ENCODE measurements around the gene TRAPPC3. TPM values are rescaled to one million over a fixed set of nuclear protein-coding genes. Genes with fewer than 3 reads are reported as not detected.

Gene TRAPPC3
- total RNA-seq, 4 donors from 2014 or later, result 54.6 to 165 (median 105) TPM

DNA sequence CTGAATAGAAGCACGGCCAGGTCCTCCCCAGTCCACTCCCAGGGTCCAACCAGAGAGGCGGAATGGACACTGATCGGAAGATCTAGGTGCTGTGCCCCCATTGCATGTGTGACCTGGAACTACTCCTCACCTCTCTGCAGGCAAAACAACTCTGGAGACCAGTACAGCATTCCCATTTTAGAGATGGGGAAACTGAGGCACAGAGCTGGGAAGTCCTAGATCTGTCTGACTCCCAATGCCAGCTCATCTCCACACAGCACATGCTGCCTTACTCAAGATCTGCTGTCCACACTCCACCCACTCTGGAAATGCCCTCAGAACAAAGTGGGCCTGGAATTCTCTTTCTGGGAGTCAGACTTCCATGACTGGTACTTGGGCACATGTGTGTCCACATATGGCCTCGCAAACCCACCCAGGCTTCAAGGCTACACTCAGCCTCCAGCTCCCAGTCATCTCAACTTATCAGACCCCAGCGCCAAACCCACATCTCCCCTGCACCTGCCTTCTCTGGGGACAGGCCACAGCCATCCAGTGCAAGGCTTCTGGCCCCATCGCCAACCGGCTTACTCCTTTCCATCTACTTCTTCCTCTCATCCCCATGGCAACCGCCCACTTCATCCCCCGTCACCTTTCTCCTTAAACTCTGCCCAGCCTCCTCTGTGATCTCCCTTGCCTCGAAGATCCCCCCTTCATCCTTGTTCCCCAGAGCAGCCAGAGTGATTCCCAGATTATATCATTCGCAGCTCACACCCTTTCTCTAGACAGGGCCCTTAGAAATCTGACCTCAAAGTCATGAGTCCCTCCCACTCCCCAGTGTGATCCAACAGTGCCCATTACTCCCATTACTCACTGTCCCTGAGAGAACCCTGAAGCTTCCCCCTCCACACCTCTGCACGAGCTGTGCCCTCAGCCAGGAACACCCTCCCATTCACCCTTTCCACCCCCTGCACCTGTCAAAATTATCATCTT lies 26.9 kb downstream of the TRAPPC3 start:
- intact Hi-C loops (cut with DNase I; ENCODE audit: low total_unique reads), result no loop called here
- Histone ChIP-seq H3K27me3 (peaks cover 20% of the 10 kb centered on the region), H3K36me3 (no peaks in the 10 kb centered on the region), H3K4me1 (peaks cover 0 to 11% (median 8%) of the 10 kb centered on the region in 4 donors), H3K9me3 (no peaks in the 10 kb centered on the region), H3K27ac (no peak overlapping the region), H3K4me3 (no peak overlapping the region)
- TF ChIP-seq EP300 (IDR thresholded peaks at IDR 0.05; ENCODE audit: low read depth) (no peak), POLR2AphosphoS5 (IDR thresholded peaks at IDR 0.05) (no peak), POLR2A (IDR thresholded peaks at IDR 0.05) (no peak)
- TF ChIP-seq, protein P1, sequence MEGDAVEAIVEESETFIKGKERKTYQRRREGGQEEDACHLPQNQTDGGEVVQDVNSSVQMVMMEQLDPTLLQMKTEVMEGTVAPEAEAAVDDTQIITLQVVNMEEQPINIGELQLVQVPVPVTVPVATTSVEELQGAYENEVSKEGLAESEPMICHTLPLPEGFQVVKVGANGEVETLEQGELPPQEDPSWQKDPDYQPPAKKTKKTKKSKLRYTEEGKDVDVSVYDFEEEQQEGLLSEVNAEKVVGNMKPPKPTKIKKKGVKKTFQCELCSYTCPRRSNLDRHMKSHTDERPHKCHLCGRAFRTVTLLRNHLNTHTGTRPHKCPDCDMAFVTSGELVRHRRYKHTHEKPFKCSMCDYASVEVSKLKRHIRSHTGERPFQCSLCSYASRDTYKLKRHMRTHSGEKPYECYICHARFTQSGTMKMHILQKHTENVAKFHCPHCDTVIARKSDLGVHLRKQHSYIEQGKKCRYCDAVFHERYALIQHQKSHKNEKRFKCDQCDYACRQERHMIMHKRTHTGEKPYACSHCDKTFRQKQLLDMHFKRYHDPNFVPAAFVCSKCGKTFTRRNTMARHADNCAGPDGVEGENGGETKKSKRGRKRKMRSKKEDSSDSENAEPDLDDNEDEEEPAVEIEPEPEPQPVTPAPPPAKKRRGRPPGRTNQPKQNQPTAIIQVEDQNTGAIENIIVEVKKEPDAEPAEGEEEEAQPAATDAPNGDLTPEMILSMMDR (IDR thresholded peaks at IDR 0.05), result no peak
- WGBS, 2 donors (ENCODE audit: low coverage in 1 of 2), result 83 to 93% methylated on average over 6 to 12 of the region's 12 CpGs
- no peak for DNase-seq
- in situ Hi-C loops (cut with MboI; ENCODE audit: low pct_ligation_motif_present in 1 of 4, low pct_unique_long_range_greater_than_20kb in 1 of 4, low sequenced_read_pairs in 3 of 4), result loop anchor here in 2 of 4 donors (25.0 kb wide), 2 partner anchors 165 to 290 kb away; no protein-coding TSS in a partner anchor

DNA sequence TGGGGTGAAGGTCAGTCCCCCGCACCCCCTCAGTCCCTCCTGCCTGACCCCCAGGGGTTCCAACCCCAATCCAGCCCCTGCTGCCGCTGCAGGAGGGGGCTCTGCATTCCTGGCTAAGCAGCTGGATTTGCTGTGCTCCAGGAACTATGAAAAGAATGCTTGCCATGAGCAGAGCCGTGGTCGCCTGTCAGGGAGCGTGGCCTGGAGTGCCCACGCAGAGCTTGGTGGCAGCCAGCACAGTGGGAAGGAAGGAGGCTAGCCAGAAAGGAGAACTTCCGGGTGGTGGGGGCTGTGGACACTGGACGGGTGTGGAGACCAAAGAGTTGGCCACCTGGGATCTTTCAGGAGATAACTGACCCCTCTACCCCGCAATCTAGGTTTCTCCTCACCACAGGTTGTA lies 29.8 kb downstream of the TRAPPC3 start:
- DNase-seq, result no peak
- intact Hi-C loops (cut with DNase I; ENCODE audit: low total_unique reads), result no loop called here
- Histone ChIP-seq H3K9me3 (no peaks in the 10 kb centered on the region), H3K27me3 (peaks cover 7% of the 10 kb centered on the region), H3K4me3 (no peak overlapping the region), H3K36me3 (no peaks in the 10 kb centered on the region), H3K27ac (peak overlapping the region in 1 of 4 donors; percentile 21), H3K4me1 (peaks cover 0 to 13% (median 3%) of the 10 kb centered on the region in 4 donors)
- 76% methylated on average over 9 of the region's 9 CpGs; no CpG with 5 or more reads in 1 of the 2 donors for WGBS, 2 donors (ENCODE audit: low coverage in 1 of 2)
- TF ChIP-seq POLR2AphosphoS5 (IDR thresholded peaks at IDR 0.05) (no peak), EP300 (IDR thresholded peaks at IDR 0.05; ENCODE audit: low read depth) (no peak), POLR2A (IDR thresholded peaks at IDR 0.05) (no peak)
- TF ChIP-seq, protein P1 (IDR thresholded peaks at IDR 0.05), result no peak
- in situ Hi-C loops (cut with MboI; ENCODE audit: low pct_ligation_motif_present in 1 of 4, low pct_unique_long_range_greater_than_20kb in 1 of 4, low sequenced_read_pairs in 3 of 4), result loop anchor here in 2 of 4 donors (25.0 kb wide), 2 partner anchors 168 to 293 kb away; no protein-coding TSS in a partner anchor

DNA sequence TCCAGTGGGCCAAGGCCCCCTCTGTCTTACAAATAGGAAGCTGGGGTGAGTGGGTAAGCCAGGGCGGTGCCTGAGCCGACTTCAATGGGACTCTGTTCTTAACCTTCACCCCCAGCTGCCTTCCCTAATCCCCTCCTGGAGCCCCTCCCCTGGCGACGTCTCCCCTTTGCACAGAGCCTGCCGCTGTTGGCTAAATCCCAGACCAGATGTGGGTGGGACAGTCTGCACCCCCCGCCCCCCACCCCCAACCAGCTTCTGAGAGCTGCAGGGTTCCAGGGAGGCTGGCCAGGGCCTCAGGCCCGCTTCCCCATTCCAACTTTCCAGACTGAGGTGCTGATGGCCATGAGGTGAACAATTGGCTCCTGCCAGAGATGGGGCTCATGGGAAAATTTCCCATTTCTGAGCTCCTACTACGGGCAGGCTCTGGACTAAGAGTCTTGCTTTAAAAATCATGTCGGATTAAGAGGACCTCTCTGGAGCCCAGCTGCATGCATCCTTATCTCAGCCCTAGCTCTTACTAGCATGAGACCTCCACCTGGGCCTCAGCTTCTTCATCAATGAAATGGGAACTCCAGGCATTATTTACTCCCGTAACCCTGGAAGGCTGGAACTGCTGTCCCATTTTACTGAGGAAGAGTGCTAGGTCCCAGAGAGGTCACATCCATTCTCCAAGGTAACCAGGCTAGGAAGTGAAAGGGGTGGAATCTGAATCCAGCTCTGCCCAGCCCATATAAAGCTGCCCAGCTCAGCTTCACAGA lies 30.7 kb downstream of the TRAPPC3 start:
- intact Hi-C loops (cut with DNase I; ENCODE audit: low total_unique reads) (no loop called here), in situ Hi-C loops (cut with MboI; ENCODE audit: low pct_ligation_motif_present in 1 of 4, low pct_unique_long_range_greater_than_20kb in 1 of 4, low sequenced_read_pairs in 3 of 4) (loop anchor here in 2 of 4 donors (25.0 kb wide), 2 partner anchors 169 to 294 kb away; no protein-coding TSS in a partner anchor)
- no peaks in the 10 kb centered on the region for H3K36me3 ChIP-seq
- no peaks in the 10 kb centered on the region for H3K9me3 ChIP-seq
- WGBS, 2 donors (ENCODE audit: low coverage in 1 of 2), result 81 to 88% methylated on average over 3 to 10 of the region's 10 CpGs
- H3K4me1 ChIP-seq, result peaks cover 0 to 13% (median 3%) of the 10 kb centered on the region in 4 donors
- DNase-seq, result no peak
- no peak overlapping the region for H3K27ac ChIP-seq
- H3K4me3 ChIP-seq, result no peak overlapping the region
- no peaks in the 10 kb centered on the region for H3K27me3 ChIP-seq
- TF ChIP-seq POLR2A (IDR thresholded peaks at IDR 0.05) (no peak), EP300 (IDR thresholded peaks at IDR 0.05; ENCODE audit: low read depth) (no peak), POLR2AphosphoS5 (IDR thresholded peaks at IDR 0.05) (no peak)
- TF ChIP-seq, protein P1 (IDR thresholded peaks at IDR 0.05), result no peak

DNA sequence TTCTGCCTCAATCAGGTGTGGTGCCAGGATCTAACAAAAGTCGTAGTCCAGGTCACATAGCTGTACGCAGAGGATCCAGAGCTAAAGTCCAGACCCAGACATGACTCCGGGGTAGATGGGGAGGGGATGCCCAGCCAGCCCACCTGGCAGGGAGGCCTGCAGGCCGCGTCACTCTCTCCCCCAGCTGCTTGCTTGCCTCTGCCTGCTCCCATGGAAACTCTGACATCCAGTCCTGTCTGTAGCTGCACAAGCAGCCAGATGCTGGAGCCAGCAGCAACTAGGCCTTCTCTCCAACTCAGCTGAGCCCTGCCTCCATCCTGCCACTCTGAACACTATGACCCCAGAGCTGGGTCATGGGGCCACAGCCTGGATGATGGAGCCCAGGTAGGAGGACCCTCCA lies 32.4 kb downstream of the TRAPPC3 start:
- Histone ChIP-seq H3K36me3 (no peaks in the 10 kb centered on the region), H3K27me3 (no peaks in the 10 kb centered on the region), H3K4me3 (no peak overlapping the region), H3K9me3 (no peaks in the 10 kb centered on the region), H3K27ac (no peak overlapping the region), H3K4me1 (peaks cover 0 to 13% (median 3%) of the 10 kb centered on the region in 4 donors)
- no peak for TF ChIP-seq EP300 (IDR thresholded peaks at IDR 0.05; ENCODE audit: low read depth)
- TF ChIP-seq, protein P1 (IDR thresholded peaks at IDR 0.05), result no peak
- no peak for TF ChIP-seq POLR2AphosphoS5 (IDR thresholded peaks at IDR 0.05)
- TF ChIP-seq POLR2A (IDR thresholded peaks at IDR 0.05), result no peak
- in situ Hi-C loops (cut with MboI; ENCODE audit: low pct_ligation_motif_present in 1 of 4, low pct_unique_long_range_greater_than_20kb in 1 of 4, low sequenced_read_pairs in 3 of 4), result loop anchor here in 2 of 4 donors (25.0 kb wide), 2 partner anchors 170 to 295 kb away; no protein-coding TSS in a partner anchor
- intact Hi-C loops (cut with DNase I; ENCODE audit: low total_unique reads), result no loop called here
- no peak for DNase-seq
- whole genome bisulfite sequencing, 2 donors (ENCODE audit: low coverage in 1 of 2), result 88% methylated on average over 5 of the region's 5 CpGs; no CpG with 5 or more reads in 1 of the 2 donors

All from transverse colon (tissue), 4 donors.